Measurements from ENCODE around the gene LRRK1.

The LRRK1 gene

GRCh38 chr15:101063212-101063611 is 144.1 kb downstream of the LRRK1 start:
- H3K9me3 Mint-ChIP-seq = peaks cover 16% of the 10 kb centered on the region
- no peak for TF ChIP-seq CTCF (IDR thresholded peaks at IDR 0.05)
- H3K4me1 Mint-ChIP-seq = peaks cover 63% of the 10 kb centered on the region
- no peak for DNase-seq
- peaks cover 10% of the 10 kb centered on the region for H3K27me3 Mint-ChIP-seq (ENCODE audit: low read depth, poor library complexity)
- peak overlapping the region; percentile 93 for H3K27ac Mint-ChIP-seq
- peaks cover 18% of the 10 kb centered on the region for H3K36me3 Mint-ChIP-seq (ENCODE audit: low read depth)
- peak overlapping the region; percentile 54 for H3K4me3 Mint-ChIP-seq

- Mint-ChIP-seq H3K27me3 (ENCODE audit: low read depth, poor library complexity) (peaks cover 10% of the 10 kb centered on the region), H3K9me3 (peaks cover 11% of the 10 kb centered on the region), H3K4me1 (peaks cover 69% of the 10 kb centered on the region), H3K4me3 (no peak overlapping the region), H3K27ac (peak overlapping the region; percentile 69), H3K36me3 (ENCODE audit: low read depth) (peaks cover 12% of the 10 kb centered on the region)
- TF ChIP-seq CTCF (IDR thresholded peaks at IDR 0.05) = no peak
- DNase-seq = no peak
These were observed 145.0 kb downstream of the LRRK1 start for GRCh38 chr15:101063891-101064794.

- no peak for DNase-seq
- Mint-ChIP-seq H3K27ac (no peak overlapping the region), H3K36me3 (ENCODE audit: low read depth) (peaks cover 3% of the 10 kb centered on the region), H3K4me1 (peaks cover 69% of the 10 kb centered on the region), H3K27me3 (ENCODE audit: low read depth, poor library complexity) (peaks cover 8% of the 10 kb centered on the region), H3K4me3 (no peak overlapping the region), H3K9me3 (peaks cover 3% of the 10 kb centered on the region)
- no peak for TF ChIP-seq CTCF (IDR thresholded peaks at IDR 0.05)
These were observed 145.8 kb downstream of the LRRK1 start for GRCh38 chr15:101064795-101065569.

GRCh38 chr15:101065570-101066221 is 146.5 kb downstream of the LRRK1 start:
- Mint-ChIP-seq H3K36me3 (ENCODE audit: low read depth) (no peaks in the 10 kb centered on the region), H3K4me1 (peaks cover 73% of the 10 kb centered on the region), H3K27me3 (ENCODE audit: low read depth, poor library complexity) (peaks cover 6% of the 10 kb centered on the region), H3K27ac (no peak overlapping the region), H3K9me3 (no peaks in the 10 kb centered on the region), H3K4me3 (no peak overlapping the region)
- no peak for DNase-seq
- no peak for TF ChIP-seq CTCF (IDR thresholded peaks at IDR 0.05)

- H3K9me3 Mint-ChIP-seq = no peaks in the 10 kb centered on the region
- no peak overlapping the region for H3K4me3 Mint-ChIP-seq
- H3K36me3 Mint-ChIP-seq (ENCODE audit: low read depth) = no peaks in the 10 kb centered on the region
- H3K27me3 Mint-ChIP-seq (ENCODE audit: low read depth, poor library complexity) = peaks cover 6% of the 10 kb centered on the region
- peaks cover 84% of the 10 kb centered on the region for H3K4me1 Mint-ChIP-seq
- no peak for DNase-seq
- TF ChIP-seq CTCF (IDR thresholded peaks at IDR 0.05) = no peak
- H3K27ac Mint-ChIP-seq = no peak overlapping the region
These were observed 147.6 kb downstream of the LRRK1 start for GRCh38 chr15:101066501-101067408.

All from nephron progenitor cell (in vitro differentiated cells).